HG03196 (cell line): ENCODE results near the gene U2SURP.

Source experiments
- ATAC-seq: cut with Tn5 transposase; IDR thresholded peaks from one replicate; pipeline ENCODE4 v1.9.1; 2021; ENCODE audit not compliant: unreplicated experiment

Gene U2SURP

GRCh38 chr3:143001369-143002082 is at the start of gene U2SURP:
Gene U2SURP, plus strand, starts transcription at chr3:143001570. Its CDS starts 59 bp downstream, at chr3:143001629.
- ATAC-seq = peak; percentile 91

GRCh38 chr3:142951794-142952193 is 49.6 kb upstream of the U2SURP start:
- no peak for ATAC-seq

GRCh38 chr3:142952272-142953193 is 48.8 kb upstream of the U2SURP start:
- no peak for ATAC-seq

GRCh38 chr3:142953443-142953842 is 47.9 kb upstream of the U2SURP start:
- no peak for ATAC-seq

GRCh38 chr3:142958707-142959106 is 42.7 kb upstream of the U2SURP start:
- no peak for ATAC-seq

- no peak for ATAC-seq
Observed at GRCh38 chr3:142960322-142960850, 41.0 kb upstream of the U2SURP start.

GRCh38 chr3:142961539-142961938 is 39.8 kb upstream of the U2SURP start:
- ATAC-seq = no peak

GRCh38 chr3:142962175-142962519 is 39.2 kb upstream of the U2SURP start:
- ATAC-seq = no peak

GRCh38 chr3:142962520-142963233 is 38.7 kb upstream of the U2SURP start:
- ATAC-seq = no peak

GRCh38 chr3:142963234-142963515 is 38.2 kb upstream of the U2SURP start:
- ATAC-seq = no peak

GRCh38 chr3:142963516-142964448 is 37.6 kb upstream of the U2SURP start, which contains the start of gene PAQR9:
Gene PAQR9, minus strand, starts transcription at chr3:142963674. Its CDS starts 338 bp downstream, at chr3:142963336.
- ATAC-seq = no peak

GRCh38 chr3:142965581-142965980 is 35.8 kb upstream of the U2SURP start:
- no peak for ATAC-seq

- no peak for ATAC-seq
Observed at GRCh38 chr3:142966808-142967207, 34.6 kb upstream of the U2SURP start.

- ATAC-seq = no peak
Observed at GRCh38 chr3:142968319-142969025, 32.9 kb upstream of the U2SURP start.

GRCh38 chr3:142971431-142971830 is 29.9 kb upstream of the U2SURP start:
- ATAC-seq = no peak

- no peak for ATAC-seq
Observed at GRCh38 chr3:142972092-142972753, 29.1 kb upstream of the U2SURP start.

GRCh38 chr3:142973217-142974009 is 28.0 kb upstream of the U2SURP start:
- no peak for ATAC-seq

GRCh38 chr3:142975316-142975995 is 25.9 kb upstream of the U2SURP start:
- no peak for ATAC-seq
